NCI-H510A treated with DMSO at 0.1 percent for 48 hours (cell line): Measurements from ENCODE around the gene OTP.

Experiments used
- DNase-seq: peaks from one replicate; lab custom pipeline; 2025; lab: John Stamatoyannopoulos, UW

Gene OTP

GRCh38 chr5:77637998-77638762 lies at the start of gene OTP:
Gene OTP, minus strand, starts transcription at chr5:77638713. Its CDS starts 164 bp downstream, at chr5:77638549.
- DNase-seq: no peak

- no peak for DNase-seq
These were observed 44.7 kb upstream of the OTP start for GRCh38 chr5:77683171-77683732.

- DNase-seq: no peak
These were observed 32.0 kb upstream of the OTP start for GRCh38 chr5:77670526-77670925.

- no peak for DNase-seq
These were observed 31.2 kb upstream of the OTP start for GRCh38 chr5:77669677-77670076.

GRCh38 chr5:77663090-77663863 lies 24.8 kb upstream of the OTP start:
- no peak for DNase-seq

GRCh38 chr5:77662635-77663034 lies 24.1 kb upstream of the OTP start:
- DNase-seq: no peak

- no peak for DNase-seq
These were observed 20.1 kb upstream of the OTP start for GRCh38 chr5:77658662-77659061.

- no peak for DNase-seq
These were observed 12.8 kb upstream of the OTP start for GRCh38 chr5:77651343-77651742.

- no peak for DNase-seq
These were observed 12.2 kb upstream of the OTP start for GRCh38 chr5:77650686-77651085.

GRCh38 chr5:77649776-77650175 lies 11.3 kb upstream of the OTP start:
- no peak for DNase-seq

GRCh38 chr5:77645995-77646639 lies 7.6 kb upstream of the OTP start:
- no peak for DNase-seq

- DNase-seq: peak; percentile 4
These were observed 6.9 kb upstream of the OTP start for GRCh38 chr5:77645158-77645994.

GRCh38 chr5:77644371-77645157 lies 6.1 kb upstream of the OTP start:
- DNase-seq: peak; percentile 10

GRCh38 chr5:77643654-77644370 lies 5.3 kb upstream of the OTP start:
- no peak for DNase-seq

GRCh38 chr5:77642738-77643653 lies 4.5 kb upstream of the OTP start:
- DNase-seq: no peak

GRCh38 chr5:77641963-77642737 lies 3.6 kb upstream of the OTP start:
- no peak for DNase-seq

GRCh38 chr5:77641397-77641943 lies 3.0 kb upstream of the OTP start:
- no peak for DNase-seq
